ENCODE results near the gene SIL1. TPM values are rescaled to one million over a fixed set of nuclear protein-coding genes. Genes with fewer than 3 reads are reported as not detected.
"Not testable (repeated sequence)": the region's sequence is repeated elsewhere in the genome, so short reads cannot be mapped to it uniquely, and the experiment has no call there.

SIL1 gene
- total RNA-seq, 1 experiment from 2014 or later = 10.7 TPM

DNA sequence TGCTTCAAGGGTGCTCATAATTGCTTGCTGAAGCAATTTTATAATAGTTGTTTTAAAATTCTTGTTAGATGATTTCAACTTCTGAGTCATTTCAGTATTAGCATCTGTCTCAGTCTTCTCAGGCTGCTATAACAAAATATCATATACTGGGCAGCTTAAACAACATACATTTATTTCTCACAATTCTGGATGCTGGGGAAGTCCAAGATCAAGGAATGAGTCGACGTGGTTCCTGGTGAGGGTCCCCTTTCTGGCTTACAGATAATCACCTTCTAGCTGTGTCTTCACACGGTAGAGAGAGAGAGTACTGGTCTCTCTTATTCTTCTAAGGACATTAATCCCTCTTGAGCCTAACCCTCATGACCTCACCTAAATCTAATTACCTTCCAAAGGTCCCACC lies 160.4 kb downstream of the SIL1 start (continued):
- TF ChIP-seq, protein P1, sequence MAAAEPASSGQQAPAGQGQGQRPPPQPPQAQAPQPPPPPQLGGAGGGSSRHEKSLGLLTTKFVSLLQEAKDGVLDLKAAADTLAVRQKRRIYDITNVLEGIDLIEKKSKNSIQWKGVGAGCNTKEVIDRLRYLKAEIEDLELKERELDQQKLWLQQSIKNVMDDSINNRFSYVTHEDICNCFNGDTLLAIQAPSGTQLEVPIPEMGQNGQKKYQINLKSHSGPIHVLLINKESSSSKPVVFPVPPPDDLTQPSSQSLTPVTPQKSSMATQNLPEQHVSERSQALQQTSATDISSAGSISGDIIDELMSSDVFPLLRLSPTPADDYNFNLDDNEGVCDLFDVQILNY (CRISPR knock-in tag; IDR thresholded peaks at IDR 0.05) = no peak
- TF ChIP-seq ZNF396 (CRISPR knock-in tag; IDR thresholded peaks at IDR 0.05; ENCODE audit: borderline replicate concordance) (no peak), IRF2 (CRISPR knock-in tag; IDR thresholded peaks at IDR 0.05; ENCODE audit: borderline replicate concordance, low read depth) (no peak), TP53 (CRISPR knock-in tag; IDR thresholded peaks at IDR 0.05) (no peak), HMGA2 (CRISPR knock-in tag; IDR thresholded peaks at IDR 0.05) (no peak)
- TF ChIP-seq, protein P2, sequence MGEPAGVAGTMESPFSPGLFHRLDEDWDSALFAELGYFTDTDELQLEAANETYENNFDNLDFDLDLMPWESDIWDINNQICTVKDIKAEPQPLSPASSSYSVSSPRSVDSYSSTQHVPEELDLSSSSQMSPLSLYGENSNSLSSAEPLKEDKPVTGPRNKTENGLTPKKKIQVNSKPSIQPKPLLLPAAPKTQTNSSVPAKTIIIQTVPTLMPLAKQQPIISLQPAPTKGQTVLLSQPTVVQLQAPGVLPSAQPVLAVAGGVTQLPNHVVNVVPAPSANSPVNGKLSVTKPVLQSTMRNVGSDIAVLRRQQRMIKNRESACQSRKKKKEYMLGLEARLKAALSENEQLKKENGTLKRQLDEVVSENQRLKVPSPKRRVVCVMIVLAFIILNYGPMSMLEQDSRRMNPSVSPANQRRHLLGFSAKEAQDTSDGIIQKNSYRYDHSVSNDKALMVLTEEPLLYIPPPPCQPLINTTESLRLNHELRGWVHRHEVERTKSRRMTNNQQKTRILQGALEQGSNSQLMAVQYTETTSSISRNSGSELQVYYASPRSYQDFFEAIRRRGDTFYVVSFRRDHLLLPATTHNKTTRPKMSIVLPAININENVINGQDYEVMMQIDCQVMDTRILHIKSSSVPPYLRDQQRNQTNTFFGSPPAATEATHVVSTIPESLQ (CRISPR knock-in tag; IDR thresholded peaks at IDR 0.05) = no peak
- TF ChIP-seq, protein P3, sequence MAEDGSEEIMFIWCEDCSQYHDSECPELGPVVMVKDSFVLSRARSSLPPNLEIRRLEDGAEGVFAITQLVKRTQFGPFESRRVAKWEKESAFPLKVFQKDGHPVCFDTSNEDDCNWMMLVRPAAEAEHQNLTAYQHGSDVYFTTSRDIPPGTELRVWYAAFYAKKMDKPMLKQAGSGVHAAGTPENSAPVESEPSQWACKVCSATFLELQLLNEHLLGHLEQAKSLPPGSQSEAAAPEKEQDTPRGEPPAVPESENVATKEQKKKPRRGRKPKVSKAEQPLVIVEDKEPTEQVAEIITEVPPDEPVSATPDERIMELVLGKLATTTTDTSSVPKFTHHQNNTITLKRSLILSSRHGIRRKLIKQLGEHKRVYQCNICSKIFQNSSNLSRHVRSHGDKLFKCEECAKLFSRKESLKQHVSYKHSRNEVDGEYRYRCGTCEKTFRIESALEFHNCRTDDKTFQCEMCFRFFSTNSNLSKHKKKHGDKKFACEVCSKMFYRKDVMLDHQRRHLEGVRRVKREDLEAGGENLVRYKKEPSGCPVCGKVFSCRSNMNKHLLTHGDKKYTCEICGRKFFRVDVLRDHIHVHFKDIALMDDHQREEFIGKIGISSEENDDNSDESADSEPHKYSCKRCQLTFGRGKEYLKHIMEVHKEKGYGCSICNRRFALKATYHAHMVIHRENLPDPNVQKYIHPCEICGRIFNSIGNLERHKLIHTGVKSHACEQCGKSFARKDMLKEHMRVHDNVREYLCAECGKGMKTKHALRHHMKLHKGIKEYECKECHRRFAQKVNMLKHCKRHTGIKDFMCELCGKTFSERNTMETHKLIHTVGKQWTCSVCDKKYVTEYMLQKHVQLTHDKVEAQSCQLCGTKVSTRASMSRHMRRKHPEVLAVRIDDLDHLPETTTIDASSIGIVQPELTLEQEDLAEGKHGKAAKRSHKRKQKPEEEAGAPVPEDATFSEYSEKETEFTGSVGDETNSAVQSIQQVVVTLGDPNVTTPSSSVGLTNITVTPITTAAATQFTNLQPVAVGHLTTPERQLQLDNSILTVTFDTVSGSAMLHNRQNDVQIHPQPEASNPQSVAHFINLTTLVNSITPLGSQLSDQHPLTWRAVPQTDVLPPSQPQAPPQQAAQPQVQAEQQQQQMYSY (CRISPR knock-in tag; IDR thresholded peaks at IDR 0.05) = no peak
- TF ChIP-seq, protein P4, sequence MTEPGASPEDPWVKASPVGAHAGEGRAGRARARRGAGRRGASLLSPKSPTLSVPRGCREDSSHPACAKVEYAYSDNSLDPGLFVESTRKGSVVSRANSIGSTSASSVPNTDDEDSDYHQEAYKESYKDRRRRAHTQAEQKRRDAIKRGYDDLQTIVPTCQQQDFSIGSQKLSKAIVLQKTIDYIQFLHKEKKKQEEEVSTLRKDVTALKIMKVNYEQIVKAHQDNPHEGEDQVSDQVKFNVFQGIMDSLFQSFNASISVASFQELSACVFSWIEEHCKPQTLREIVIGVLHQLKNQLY (CRISPR knock-in tag; IDR thresholded peaks at IDR 0.05) = no peak

DNA sequence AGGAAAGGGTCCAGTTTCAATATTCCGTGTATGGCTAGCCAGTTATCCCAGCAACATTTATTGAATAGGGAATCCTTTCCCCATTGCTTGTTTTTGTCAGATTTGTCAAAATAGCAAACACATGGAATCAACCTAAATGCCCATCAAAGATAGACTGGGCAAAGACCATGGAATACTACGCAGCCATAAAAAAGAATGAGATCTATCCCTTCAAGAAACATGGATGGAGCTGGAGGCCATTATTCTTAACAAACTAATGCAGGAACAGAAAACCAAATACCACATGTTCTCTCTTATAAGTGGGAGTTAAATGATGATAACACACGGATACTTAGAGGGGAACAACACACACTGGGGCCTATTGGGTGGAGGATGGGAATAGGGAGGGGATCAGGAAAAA lies 161.8 kb downstream of the SIL1 start:
- H3K4me1 Mint-ChIP-seq; CTCF ChIA-PET; DNase-seq (ENCODE audit: low spot score); H3K4me3 Mint-ChIP-seq; H3K27me3 Mint-ChIP-seq (ENCODE audit: low read depth); H3K9me3 Mint-ChIP-seq; POLR2A ChIA-PET; H3K27ac Mint-ChIP-seq; H3K36me3 Mint-ChIP-seq; ATAC-seq: not testable (repeated sequence)

DNA sequence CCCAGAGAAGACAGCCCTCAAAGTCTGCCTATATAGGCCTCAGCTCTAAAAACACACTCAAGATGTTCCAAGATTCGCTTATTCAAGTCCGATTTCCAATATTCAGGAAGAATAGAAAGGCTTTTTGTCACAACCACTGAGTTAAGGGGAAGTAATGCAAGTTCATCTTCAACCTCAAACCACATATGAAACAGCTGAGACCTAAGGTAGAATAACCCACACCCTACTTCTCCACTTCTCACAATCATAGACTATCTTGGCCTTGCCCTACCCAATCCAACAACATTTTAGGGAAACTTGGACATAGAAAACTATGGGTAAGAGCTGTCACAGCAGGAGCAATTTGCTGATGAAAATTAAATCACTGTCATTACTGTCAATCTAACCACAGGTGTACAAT lies 171.0 kb downstream of the SIL1 start:
- H3K36me3 Mint-ChIP-seq = no peaks in the 10 kb centered on the region; the same call in 1 of the 2 replicates
- H3K4me1 Mint-ChIP-seq = peaks cover 1% of the 10 kb centered on the region
- H3K9me3 Mint-ChIP-seq = no peaks in the 10 kb centered on the region
- ChIA-PET POLR2A (no interaction called here), CTCF (no interaction called here)
- no peak overlapping the region for H3K4me3 Mint-ChIP-seq
- H3K27me3 Mint-ChIP-seq (ENCODE audit: low read depth) = no peaks in the 10 kb centered on the region
- ATAC-seq (no peak), DNase-seq (ENCODE audit: low spot score) (no peak)
- H3K27ac Mint-ChIP-seq = no peak overlapping the region
- TF ChIP-seq ELF4 (CRISPR knock-in tag; IDR thresholded peaks at IDR 0.05; ENCODE audit: low read depth) (no peak), TP53 (CRISPR knock-in tag; IDR thresholded peaks at IDR 0.05) (no peak), NFE2L1 (CRISPR knock-in tag; IDR thresholded peaks at IDR 0.05) (no peak)
- TF ChIP-seq, protein P5, sequence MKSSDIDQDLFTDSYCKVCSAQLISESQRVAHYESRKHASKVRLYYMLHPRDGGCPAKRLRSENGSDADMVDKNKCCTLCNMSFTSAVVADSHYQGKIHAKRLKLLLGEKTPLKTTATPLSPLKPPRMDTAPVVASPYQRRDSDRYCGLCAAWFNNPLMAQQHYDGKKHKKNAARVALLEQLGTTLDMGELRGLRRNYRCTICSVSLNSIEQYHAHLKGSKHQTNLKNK (CRISPR knock-in tag; IDR thresholded peaks at IDR 0.05) = no peak
- TF ChIP-seq, protein P6, sequence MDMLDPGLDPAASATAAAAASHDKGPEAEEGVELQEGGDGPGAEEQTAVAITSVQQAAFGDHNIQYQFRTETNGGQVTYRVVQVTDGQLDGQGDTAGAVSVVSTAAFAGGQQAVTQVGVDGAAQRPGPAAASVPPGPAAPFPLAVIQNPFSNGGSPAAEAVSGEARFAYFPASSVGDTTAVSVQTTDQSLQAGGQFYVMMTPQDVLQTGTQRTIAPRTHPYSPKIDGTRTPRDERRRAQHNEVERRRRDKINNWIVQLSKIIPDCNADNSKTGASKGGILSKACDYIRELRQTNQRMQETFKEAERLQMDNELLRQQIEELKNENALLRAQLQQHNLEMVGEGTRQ (CRISPR knock-in tag; IDR thresholded peaks at IDR 0.05) = no peak
- TF ChIP-seq, protein P7, sequence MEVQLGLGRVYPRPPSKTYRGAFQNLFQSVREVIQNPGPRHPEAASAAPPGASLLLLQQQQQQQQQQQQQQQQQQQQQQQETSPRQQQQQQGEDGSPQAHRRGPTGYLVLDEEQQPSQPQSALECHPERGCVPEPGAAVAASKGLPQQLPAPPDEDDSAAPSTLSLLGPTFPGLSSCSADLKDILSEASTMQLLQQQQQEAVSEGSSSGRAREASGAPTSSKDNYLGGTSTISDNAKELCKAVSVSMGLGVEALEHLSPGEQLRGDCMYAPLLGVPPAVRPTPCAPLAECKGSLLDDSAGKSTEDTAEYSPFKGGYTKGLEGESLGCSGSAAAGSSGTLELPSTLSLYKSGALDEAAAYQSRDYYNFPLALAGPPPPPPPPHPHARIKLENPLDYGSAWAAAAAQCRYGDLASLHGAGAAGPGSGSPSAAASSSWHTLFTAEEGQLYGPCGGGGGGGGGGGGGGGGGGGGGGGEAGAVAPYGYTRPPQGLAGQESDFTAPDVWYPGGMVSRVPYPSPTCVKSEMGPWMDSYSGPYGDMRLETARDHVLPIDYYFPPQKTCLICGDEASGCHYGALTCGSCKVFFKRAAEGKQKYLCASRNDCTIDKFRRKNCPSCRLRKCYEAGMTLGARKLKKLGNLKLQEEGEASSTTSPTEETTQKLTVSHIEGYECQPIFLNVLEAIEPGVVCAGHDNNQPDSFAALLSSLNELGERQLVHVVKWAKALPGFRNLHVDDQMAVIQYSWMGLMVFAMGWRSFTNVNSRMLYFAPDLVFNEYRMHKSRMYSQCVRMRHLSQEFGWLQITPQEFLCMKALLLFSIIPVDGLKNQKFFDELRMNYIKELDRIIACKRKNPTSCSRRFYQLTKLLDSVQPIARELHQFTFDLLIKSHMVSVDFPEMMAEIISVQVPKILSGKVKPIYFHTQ (CRISPR knock-in tag; IDR thresholded peaks at IDR 0.05) = no peak
- TF ChIP-seq, protein P8, sequence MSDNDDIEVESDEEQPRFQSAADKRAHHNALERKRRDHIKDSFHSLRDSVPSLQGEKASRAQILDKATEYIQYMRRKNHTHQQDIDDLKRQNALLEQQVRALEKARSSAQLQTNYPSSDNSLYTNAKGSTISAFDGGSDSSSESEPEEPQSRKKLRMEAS (CRISPR knock-in tag; IDR thresholded peaks at IDR 0.05) = no peak
- TF ChIP-seq, protein P9, sequence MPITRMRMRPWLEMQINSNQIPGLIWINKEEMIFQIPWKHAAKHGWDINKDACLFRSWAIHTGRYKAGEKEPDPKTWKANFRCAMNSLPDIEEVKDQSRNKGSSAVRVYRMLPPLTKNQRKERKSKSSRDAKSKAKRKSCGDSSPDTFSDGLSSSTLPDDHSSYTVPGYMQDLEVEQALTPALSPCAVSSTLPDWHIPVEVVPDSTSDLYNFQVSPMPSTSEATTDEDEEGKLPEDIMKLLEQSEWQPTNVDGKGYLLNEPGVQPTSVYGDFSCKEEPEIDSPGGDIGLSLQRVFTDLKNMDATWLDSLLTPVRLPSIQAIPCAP (CRISPR knock-in tag; IDR thresholded peaks at IDR 0.05) = no peak

All from WTC11 (cell line).